Neural cell (in vitro differentiated cells): ENCODE data around the gene GHRH. TPM values are rescaled to one million over a fixed set of nuclear protein-coding genes. Genes with fewer than 3 reads are reported as not detected.

Experiments used
- H2AFZ ChIP-seq: fragments of 200-600, 300-800 bp; sonication (generic), shearing (Covaris generic); 2 replicates; pipeline ENCODE4 v1.6.0; 2014; ENCODE audit warnings: low read depth, mild to moderate bottlenecking, antibody characterized with exemption, low read length, moderate library complexity
- H3F3A ChIP-seq: fragments of 200-600 bp; shearing (Covaris generic); 2 replicates; pipeline ENCODE4 v1.6.1; 2016; ENCODE audit warnings: mild to moderate bottlenecking, moderate library complexity, mixed read lengths, antibody characterized with exemption, low read length; ENCODE audit not compliant: insufficient read depth, poor library complexity, severe bottlenecking
- H3K27ac ChIP-seq: fragments of 200-600, 300-800 bp; sonication (generic), shearing (Covaris generic); 2 replicates; pipeline ENCODE4 v1.5.1; 2014; ENCODE audit warnings: mild to moderate bottlenecking, low read length, moderate library complexity
- H3K27me3 ChIP-seq: fragments of 300-800, 200-600 bp; sonication (generic), shearing (Covaris generic); 2 replicates; pipeline ENCODE4 v1.6.0; 2014; ENCODE audit warnings: mild to moderate bottlenecking, low read depth, low read length, moderate library complexity; ENCODE audit not compliant: insufficient read depth
- H3K36me3 ChIP-seq: fragments of 300-800, 200-600 bp; sonication (generic), shearing (Covaris generic); 2 replicates; pipeline ENCODE4 v1.5.1; 2014; ENCODE audit warnings: mild to moderate bottlenecking, antibody characterized with exemption, low read length, moderate library complexity; ENCODE audit not compliant: insufficient read depth
- H3K4me2 ChIP-seq: fragments of 300-800, 200-600 bp; sonication (generic), shearing (Covaris generic); 2 replicates; pipeline ENCODE4 v1.6.0; 2014; ENCODE audit warnings: mild to moderate bottlenecking, low read length
- H3K4me3 ChIP-seq: fragments of 300-800, 200-600 bp; sonication (generic), shearing (Covaris generic); 2 replicates; pipeline ENCODE4 v1.5.1; 2014; ENCODE audit warnings: mild to moderate bottlenecking, low read length, moderate library complexity
- H3K79me2 ChIP-seq: fragments of 200-600 bp; shearing (Covaris generic); replicated peaks from 2 replicates; pipeline ENCODE4 v1.6.0; 2014; ENCODE audit warnings: mild to moderate bottlenecking, low read length, moderate library complexity; ENCODE audit not compliant: insufficient read depth
- H3K9ac ChIP-seq: fragments of 300-800, 200-600 bp; sonication (generic), shearing (Covaris generic); 2 replicates; pipeline ENCODE4 v1.6.1; 2016; ENCODE audit warnings: mild to moderate bottlenecking, low read length, mixed read lengths
- H3K9me2 ChIP-seq: fragments of 200-600 bp; shearing (Covaris generic); 2 replicates; pipeline ENCODE4 v1.6.1; 2016; ENCODE audit warnings: mild to moderate bottlenecking, low read length, mixed read lengths; ENCODE audit not compliant: insufficient read depth
- H3K9me3 ChIP-seq: fragments of 200-600, 300-800 bp; sonication (generic), shearing (Covaris generic); 2 replicates; pipeline ENCODE4 v1.6.1; 2016; ENCODE audit warnings: mild to moderate bottlenecking, mixed run types, low read length, moderate library complexity, mixed read lengths
- H4K20me1 ChIP-seq: fragments of 200-600 bp; shearing (Covaris generic); 2 replicates; pipeline ENCODE4 v1.6.1; 2016; ENCODE audit warnings: mild to moderate bottlenecking, mixed run types; ENCODE audit not compliant: insufficient read depth
- CTCF ChIP-seq: fragments of 450-650 bp; IDR thresholded peaks from 2 replicates; pipeline ENCODE4 v1.5.1; 2014; ENCODE audit warnings: antibody characterized with exemption, mild to moderate bottlenecking, moderate library complexity; ENCODE audit not compliant: poor library complexity, severe bottlenecking
- EP300 ChIP-seq: fragments of 450-650 bp; conservative IDR thresholded peaks from 2 replicates; pipeline ENCODE4 v1.6.1; 2014; ENCODE audit warnings: antibody characterized with exemption, mild to moderate bottlenecking, moderate library complexity; ENCODE audit not compliant: poor library complexity, severe bottlenecking
- EZH2 ChIP-seq: fragments of 200-600, 300-800 bp; shearing (Covaris generic), sonication (generic); IDR thresholded peaks from 2 replicates; pipeline ENCODE4 v1.6.1; 2014; ENCODE audit warnings: antibody characterized with exemption, low read length, borderline replicate concordance, mild to moderate bottlenecking; ENCODE audit not compliant: insufficient read depth, poor library complexity, severe bottlenecking
- MXI1 ChIP-seq: fragments of 450-650 bp; conservative IDR thresholded peaks from 2 replicates; pipeline ENCODE4 v1.6.1; 2014; ENCODE audit warnings: antibody characterized with exemption, mild to moderate bottlenecking; ENCODE audit not compliant: poor library complexity, severe bottlenecking
- POLR2AphosphoS5 ChIP-seq: IDR thresholded peaks from 2 replicates; pipeline ENCODE4 v1.6.1; 2012
- RAD21 ChIP-seq: fragments of 450-650 bp; conservative IDR thresholded peaks from 2 replicates; pipeline ENCODE4 v1.6.1; 2014; ENCODE audit warnings: antibody characterized with exemption, mild to moderate bottlenecking, moderate library complexity
- REST ChIP-seq: IDR thresholded peaks from 2 replicates; pipeline ENCODE4 v1.6.1; 2012; ENCODE audit warnings: borderline replicate concordance
- SMC3 ChIP-seq: fragments of 450-650 bp; conservative IDR thresholded peaks from 2 replicates; pipeline ENCODE4 v1.6.1; 2014; ENCODE audit warnings: antibody characterized with exemption, mild to moderate bottlenecking, moderate library complexity; ENCODE audit not compliant: poor library complexity
- TAF1 ChIP-seq: IDR thresholded peaks from 2 replicates; pipeline ENCODE4 v1.6.1; 2012; ENCODE audit warnings: low read depth
- polyA plus RNA-seq: library from polyadenylated mRNA; depleted of rRNA; stranded (reverse); fragments of >200 nt; gene quantifications from 2 replicates; pipeline ENCODE4 v1.2.3, GENCODE V29; 2014

Gene GHRH
- polyA plus RNA-seq, 1 donor from 2014 or later = not detected

- no peaks in the 10 kb centered on the region for H3F3A ChIP-seq
- H3K9me3 ChIP-seq = no peaks in the 10 kb centered on the region
- no peak overlapping the region for H2AFZ ChIP-seq
- no peak overlapping the region for H3K9ac ChIP-seq
- TF ChIP-seq TAF1 (no peak), CTCF (no peak), EP300 (no peak), MXI1 (no peak), SMC3 (no peak), EZH2 (no peak), RAD21 (no peak), POLR2AphosphoS5 (no peak), REST (no peak)
- H3K79me2 ChIP-seq = no peaks in the 10 kb centered on the region
- H3K36me3 ChIP-seq = peaks cover 14% of the 10 kb centered on the region
- no peak overlapping the region for H3K4me3 ChIP-seq
- H4K20me1 ChIP-seq = no peaks in the 10 kb centered on the region
- no peak overlapping the region for H3K4me2 ChIP-seq
- H3K9me2 ChIP-seq = no peaks in the 10 kb centered on the region
- H3K27me3 ChIP-seq = no peaks in the 10 kb centered on the region
- no peak overlapping the region for H3K27ac ChIP-seq
Observed at GRCh38 chr20:37305079-37305478, 43.5 kb upstream of the GHRH start.

GRCh38 chr20:37303637-37304036, 42.0 kb upstream of the GHRH start:
- peaks cover under 1% of the 10 kb centered on the region for H3K79me2 ChIP-seq
- no peaks in the 10 kb centered on the region for H3K27me3 ChIP-seq
- H3K9me2 ChIP-seq = no peaks in the 10 kb centered on the region
- no peak overlapping the region for H3K4me3 ChIP-seq
- H3K9me3 ChIP-seq = no peaks in the 10 kb centered on the region
- no peak overlapping the region for H3K9ac ChIP-seq
- no peak overlapping the region for H3K27ac ChIP-seq
- no peak overlapping the region for H3K4me2 ChIP-seq
- no peak for TF ChIP-seq RAD21
- no peak for TF ChIP-seq TAF1
- no peak for TF ChIP-seq REST
- TF ChIP-seq MXI1 = no peak
- TF ChIP-seq CTCF = no peak
- no peaks in the 10 kb centered on the region for H4K20me1 ChIP-seq
- H3F3A ChIP-seq = no peaks in the 10 kb centered on the region
- no peak overlapping the region for H2AFZ ChIP-seq
- H3K36me3 ChIP-seq = peaks cover 14% of the 10 kb centered on the region
